SK-N-SH (cell line): ENCODE measurements around the gene CHCHD1. TPM values are rescaled to one million over a fixed set of nuclear protein-coding genes. Genes with fewer than 3 reads are reported as not detected.
A peak's percentile ranks its signal among the peaks of the same experiment; 100 is the strongest.

ENCODE experiments used
- CTCF ChIA-PET: fragments of 300-600, 350-600 bp; formaldehyde crosslinking; extraction: SDS; loops from one replicate; lab custom pipeline; 2021; lab: Yijun Ruan, JAX
- POLR2A ChIA-PET: fragments of 350-600 bp; sonication (Branson Sonifier 250); formaldehyde crosslinking; extraction: SDS; loops from one replicate; lab custom pipeline; 2020; ENCODE audit warnings: antibody characterized with exemption, inconsistent platforms; lab: Yijun Ruan, JAX
- DNase-seq: peaks from one replicate; pipeline ENCODE4 v3.0.0; 2012
- H2AFZ ChIP-seq: fragments of 200-600 bp; sonication (generic); 2 replicates; pipeline ENCODE4 v1.8.1; 2016; ENCODE audit warnings: antibody characterized with exemption, mild to moderate bottlenecking, low read depth
- H3F3A ChIP-seq: fragments of 200-600 bp; sonication (generic); replicated peaks from 2 replicates; pipeline ENCODE3; 2016; ENCODE audit warnings: antibody characterized with exemption, mild to moderate bottlenecking; ENCODE audit not compliant: insufficient read depth
- H3K27ac ChIP-seq, 2 experiments: fragments of 200-500 bp in 1 of 2; fragments of 200-600 bp in 1 of 2; sonication (Bioruptor generic) in 1 of 2; sonication (generic), shearing (Covaris generic) in 1 of 2; 2 replicates each; pipeline versions ENCODE4 v1.5.1 to v1.6.1; 2014 to 2016; ENCODE audit warnings: low read depth in 2 of 2, inconsistent platforms in 1 of 2, low read length in 1 of 2, mild to moderate bottlenecking in 1 of 2, mixed read lengths in 1 of 2
- H3K27me3 ChIP-seq: fragments of 200-600 bp; sonication (generic), shearing (Covaris generic); 2 replicates; pipeline ENCODE4 v1.6.1; 2016; ENCODE audit warnings: mixed run types; ENCODE audit not compliant: insufficient read depth
- H3K36me3 ChIP-seq, 2 experiments: fragments of 200-500 bp in 1 of 2; fragments of 200-600 bp in 1 of 2; sonication (Bioruptor generic) in 1 of 2; sonication (generic) in 1 of 2; replicated peaks in 1 of 2; 2 replicates each; pipeline versions ENCODE3 to v1.5.1; 2014 to 2016; ENCODE audit warnings: low read length in 1 of 2, mild to moderate bottlenecking in 1 of 2; ENCODE audit not compliant: insufficient read depth in 2 of 2, control insufficient read depth in 1 of 2
- H3K4me1 ChIP-seq, 2 experiments: fragments of 200-500 bp in 1 of 2; fragments of 200-600 bp in 1 of 2; sonication (Bioruptor generic) in 1 of 2; sonication (generic), shearing (Covaris generic) in 1 of 2; 2 replicates each; pipeline versions ENCODE4 v1.5.1 to v1.6.1; 2014 to 2016; ENCODE audit warnings: low read depth in 1 of 2, low read length in 1 of 2, mixed run types in 1 of 2; ENCODE audit not compliant: insufficient read depth in 2 of 2, control insufficient read depth in 1 of 2
- H3K4me2 ChIP-seq: fragments of 200-600 bp; sonication (generic), shearing (Covaris generic); 2 replicates; pipeline ENCODE4 v1.6.1; 2017; ENCODE audit warnings: mixed run types
- H3K4me3 ChIP-seq, 2 experiments: fragments of 200-500 bp in 1 of 2; fragments of 200-600 bp in 1 of 2; sonication (Bioruptor generic) in 1 of 2; sonication (generic), shearing (Covaris generic) in 1 of 2; 2 replicates each; pipeline versions ENCODE4 v1.5.1 to v1.8.1; 2014 to 2016; ENCODE audit warnings: low read depth in 2 of 2, inconsistent platforms in 1 of 2, low read length in 1 of 2, mild to moderate bottlenecking in 1 of 2, mixed read lengths in 1 of 2, moderate library complexity in 1 of 2
- H3K79me2 ChIP-seq: fragments of 200-600 bp; sonication (generic); 2 replicates; pipeline ENCODE4 v1.8.1; 2017; ENCODE audit warnings: mild to moderate bottlenecking; ENCODE audit not compliant: insufficient read depth
- H3K9ac ChIP-seq: fragments of 200-600 bp; sonication (generic); 2 replicates; pipeline ENCODE4 v1.6.1; 2017; ENCODE audit warnings: mixed run types
- H3K9me2 ChIP-seq: fragments of 200-600 bp; sonication (generic); 2 replicates; pipeline ENCODE4 v1.6.1; 2017; ENCODE audit warnings: mixed run types
- H3K9me3 ChIP-seq: fragments of 200-600 bp; sonication (generic); 2 replicates; pipeline ENCODE4 v1.6.1; 2017; ENCODE audit warnings: mixed run types, mild to moderate bottlenecking, moderate library complexity
- H4K20me1 ChIP-seq: fragments of 200-600 bp; sonication (generic); 2 replicates; pipeline ENCODE4 v1.6.1; 2017; ENCODE audit warnings: mild to moderate bottlenecking, mixed run types; ENCODE audit not compliant: insufficient read depth
- EP300 ChIP-seq, 2 experiments: IDR thresholded peaks; 2 replicates each; pipeline versions ENCODE4 v1.4.0 to v1.6.1; 2012; ENCODE audit warnings: borderline replicate concordance in 1 of 2, low read depth in 1 of 2, low read length in 1 of 2
- POLR2AphosphoS5 ChIP-seq: IDR thresholded peaks from 2 replicates; pipeline ENCODE4 v1.6.1; 2012; ENCODE audit warnings: low read depth, low read length
- ZBTB33 ChIP-seq: IDR thresholded peaks from 2 replicates; pipeline ENCODE4 v1.4.0; 2012; ENCODE audit warnings: low read depth, borderline replicate concordance
- WGBS: methylation state at CpG from one replicate; pipeline ENCODE4 v1.1.6; 2017; ENCODE audit warnings: low lambda C conversion rate; 5-methylcytosine and 5-hydroxymethylcytosine counted together
- polyA plus RNA-seq, 3 experiments: library from polyadenylated mRNA; depleted of rRNA; stranded (reverse); fragments of >200 nt; gene quantifications; 2 replicates each; pipeline ENCODE4 v1.2.3, GENCODE V29; 2012

Gene CHCHD1
- polyA plus RNA-seq, 1 of the 3 experiments (the other 2 are of a cell fraction): 60.9 TPM

- Histone ChIP-seq H3K9me3 (no peaks in the 10 kb centered on the region), H3K36me3 (peaks cover 38 to 84% of the 10 kb centered on the region in 2 experiments), H3F3A (peaks cover 23% of the 10 kb centered on the region), H3K79me2 (no peaks in the 10 kb centered on the region), H2AFZ (no peak overlapping the region), H3K27ac (no peak overlapping the region), H3K4me3 (no peak overlapping the region)
- CTCF ChIA-PET: interaction anchor here (0.6 to 1.8 kb wide), 4 partner anchors 8 to 361 kb away, joined by 3 to 8 read pairs (median 3); partner anchors contain the start of gene ZSWIM8
- no peak for DNase-seq
- TF ChIP-seq EP300 (IDR thresholded peaks at IDR 0.05; ENCODE audit: borderline replicate concordance in 1 of 2, low read depth in 1 of 2, low read length in 1 of 2) (no peak), POLR2AphosphoS5 (peak; percentile 13)
- TF ChIP-seq, all 33 proteins: peak for 1
- Histone ChIP-seq H3K4me2 (no peak overlapping the region), H3K9ac (no peak overlapping the region), H3K9me2 (no peaks in the 10 kb centered on the region), H4K20me1 (no peaks in the 10 kb centered on the region), H3K27me3 (no peaks in the 10 kb centered on the region), H3K4me1 (no peaks in the 10 kb centered on the region)
- POLR2A ChIA-PET: interaction anchor here (1.6 to 2.6 kb wide), 2 partner anchors 11 to 13 kb away, joined by 4 to 13 read pairs; partner anchors contain the start of gene ZSWIM8
- 87% methylated on average over 9 of the region's 10 CpGs for WGBS
Observed at GRCh38 chr10:73798927-73799560, 17.2 kb downstream of the CHCHD1 start.

DNA sequence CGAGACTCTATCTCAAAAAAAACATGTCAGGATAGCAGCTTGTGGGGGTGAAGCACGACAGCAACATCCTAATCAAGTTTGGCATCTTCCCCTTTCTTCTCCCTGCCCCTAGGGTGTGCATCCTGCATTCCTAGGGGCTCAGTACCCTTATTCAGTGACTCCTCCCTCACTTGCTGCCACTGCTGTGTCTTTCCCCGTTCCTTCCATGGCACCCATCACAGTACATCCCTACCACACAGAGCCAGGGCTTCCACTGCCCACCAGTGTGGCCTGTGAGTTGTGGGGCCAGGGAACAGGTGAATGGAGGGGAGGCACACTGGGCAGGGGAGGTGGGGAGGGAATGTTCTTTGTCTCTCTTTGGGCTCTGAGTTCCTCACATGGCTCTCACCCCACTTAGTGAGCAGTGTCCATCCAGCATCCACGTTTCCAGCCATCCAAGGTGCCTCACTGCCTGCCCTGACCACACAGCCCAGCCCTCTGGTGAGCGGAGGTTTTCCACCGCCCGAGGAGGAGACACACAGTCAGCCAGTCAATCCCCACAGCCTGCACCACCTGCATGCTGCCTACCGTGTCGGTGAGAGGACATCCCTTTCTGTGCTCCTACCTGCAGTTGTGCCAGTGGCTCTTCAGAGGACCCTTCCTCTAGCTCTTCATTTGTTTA is 18.2 kb downstream of the CHCHD1 start:
- WGBS: 90% methylated on average over 9 of the region's 9 CpGs
- Histone ChIP-seq H3K9me3 (no peaks in the 10 kb centered on the region), H3K4me2 (no peak overlapping the region), H2AFZ (no peak overlapping the region), H3K9me2 (no peaks in the 10 kb centered on the region), H3K9ac (no peak overlapping the region), H3K79me2 (no peaks in the 10 kb centered on the region), H3K4me3 (no peak overlapping the region), H3F3A (peaks cover 28% of the 10 kb centered on the region), H3K36me3 (peaks cover 33 to 76% of the 10 kb centered on the region in 2 experiments), H3K4me1 (no peaks in the 10 kb centered on the region), H3K27me3 (no peaks in the 10 kb centered on the region), H3K27ac (no peak overlapping the region), H4K20me1 (no peaks in the 10 kb centered on the region)
- ChIA-PET CTCF (interaction anchor here (0.6 to 1.8 kb wide), 4 partner anchors 7 to 80 kb away, joined by 3 to 8 read pairs (median 3); partner anchors contain the start of gene ZSWIM8), POLR2A (interaction anchor here (0.7 to 2.6 kb wide), 5 partner anchors 9 to 27 kb away, joined by 3 to 13 read pairs (median 4); partner anchors contain the start of gene ZSWIM8)
- no peak for TF ChIP-seq ZBTB33
- 0 out of 2 replicates have a peak, but pooled peaks have one; percentile 4 for TF ChIP-seq POLR2AphosphoS5
- DNase-seq: no peak
